Measurements from ENCODE around the gene FBN1. TPM values are rescaled to one million over a fixed set of nuclear protein-coding genes. Genes with fewer than 3 reads are reported as not detected.
A peak's percentile ranks its signal among the peaks of the same experiment; 100 is the strongest.

Gene FBN1
- total RNA-seq, 2 donors from 2014 or later = 258 to 300 TPM

DNA sequence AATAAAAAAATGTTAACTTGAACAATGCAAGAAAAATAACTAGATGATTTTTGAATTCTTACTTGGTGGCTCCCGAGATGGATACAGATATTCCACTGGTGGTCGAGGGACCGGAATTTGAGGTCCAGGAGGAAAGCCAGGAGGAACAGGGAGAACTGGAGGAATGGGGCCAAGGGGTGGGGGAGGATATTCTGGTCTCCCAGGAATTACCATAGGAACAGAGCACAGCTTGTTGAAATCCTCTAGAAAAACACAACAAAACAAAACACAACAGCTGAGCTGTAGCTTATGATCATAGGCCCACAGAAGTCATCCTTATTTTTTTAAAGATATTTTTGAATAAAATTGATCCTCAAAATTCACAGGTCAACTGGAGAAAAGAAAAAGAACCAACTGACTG lies 129.4 kb downstream of the FBN1 start:
- H3K27ac ChIP-seq = no peak overlapping the region
- H3K4me1 ChIP-seq (ENCODE audit: control insufficient read depth in 1 of 2, low read depth in 2 of 2) = peaks cover 0 to 5% of the 10 kb centered on the region in 2 donors
- H3K36me3 ChIP-seq = peaks cover 19% of the 10 kb centered on the region
- no peak for DNase-seq (ENCODE audit: low spot score)
- no peak overlapping the region for H3K4me3 ChIP-seq
- H3K27me3 ChIP-seq (replicated peaks; ENCODE audit: insufficient read depth) = no peaks in the 10 kb centered on the region
- H3K9me3 ChIP-seq = no peaks in the 10 kb centered on the region
- TF ChIP-seq, protein P1, sequence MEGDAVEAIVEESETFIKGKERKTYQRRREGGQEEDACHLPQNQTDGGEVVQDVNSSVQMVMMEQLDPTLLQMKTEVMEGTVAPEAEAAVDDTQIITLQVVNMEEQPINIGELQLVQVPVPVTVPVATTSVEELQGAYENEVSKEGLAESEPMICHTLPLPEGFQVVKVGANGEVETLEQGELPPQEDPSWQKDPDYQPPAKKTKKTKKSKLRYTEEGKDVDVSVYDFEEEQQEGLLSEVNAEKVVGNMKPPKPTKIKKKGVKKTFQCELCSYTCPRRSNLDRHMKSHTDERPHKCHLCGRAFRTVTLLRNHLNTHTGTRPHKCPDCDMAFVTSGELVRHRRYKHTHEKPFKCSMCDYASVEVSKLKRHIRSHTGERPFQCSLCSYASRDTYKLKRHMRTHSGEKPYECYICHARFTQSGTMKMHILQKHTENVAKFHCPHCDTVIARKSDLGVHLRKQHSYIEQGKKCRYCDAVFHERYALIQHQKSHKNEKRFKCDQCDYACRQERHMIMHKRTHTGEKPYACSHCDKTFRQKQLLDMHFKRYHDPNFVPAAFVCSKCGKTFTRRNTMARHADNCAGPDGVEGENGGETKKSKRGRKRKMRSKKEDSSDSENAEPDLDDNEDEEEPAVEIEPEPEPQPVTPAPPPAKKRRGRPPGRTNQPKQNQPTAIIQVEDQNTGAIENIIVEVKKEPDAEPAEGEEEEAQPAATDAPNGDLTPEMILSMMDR (IDR thresholded peaks at IDR 0.05) = no peak
- ATAC-seq (ENCODE audit: insufficient number of reproducible peaks, low FRiP score, low read depth) = no peak

DNA sequence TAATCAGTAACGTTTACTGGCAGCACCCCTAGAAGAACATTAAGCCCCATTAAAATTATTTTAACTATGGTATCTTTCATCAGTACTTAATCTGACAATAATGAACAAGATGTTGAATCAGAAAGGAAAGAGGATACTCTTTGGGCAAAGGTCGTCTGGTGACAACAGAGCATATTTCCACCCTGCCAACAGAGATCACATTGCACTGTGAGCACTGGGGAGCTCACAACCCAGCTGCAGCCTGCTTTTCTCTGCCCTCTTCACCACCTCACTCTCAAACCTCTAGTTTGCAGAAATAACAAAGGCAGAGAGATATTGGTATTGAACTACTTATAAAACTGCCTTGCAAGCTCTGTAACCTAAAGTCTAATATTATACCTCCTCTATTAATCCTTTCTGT lies 130.0 kb downstream of the FBN1 start:
- ATAC-seq (ENCODE audit: insufficient number of reproducible peaks, low FRiP score, low read depth) = no peak
- DNase-seq (ENCODE audit: low spot score) = no peak
- Histone ChIP-seq H3K4me1 (ENCODE audit: control insufficient read depth in 1 of 2, low read depth in 2 of 2) (peaks cover 4 to 11% of the 10 kb centered on the region in 2 donors), H3K36me3 (peaks cover 16% of the 10 kb centered on the region), H3K9me3 (no peaks in the 10 kb centered on the region), H3K27me3 (replicated peaks; ENCODE audit: insufficient read depth) (no peaks in the 10 kb centered on the region), H3K27ac (no peak overlapping the region), H3K4me3 (no peak overlapping the region)
- TF ChIP-seq, protein P1 (IDR thresholded peaks at IDR 0.05) = no peak

DNA sequence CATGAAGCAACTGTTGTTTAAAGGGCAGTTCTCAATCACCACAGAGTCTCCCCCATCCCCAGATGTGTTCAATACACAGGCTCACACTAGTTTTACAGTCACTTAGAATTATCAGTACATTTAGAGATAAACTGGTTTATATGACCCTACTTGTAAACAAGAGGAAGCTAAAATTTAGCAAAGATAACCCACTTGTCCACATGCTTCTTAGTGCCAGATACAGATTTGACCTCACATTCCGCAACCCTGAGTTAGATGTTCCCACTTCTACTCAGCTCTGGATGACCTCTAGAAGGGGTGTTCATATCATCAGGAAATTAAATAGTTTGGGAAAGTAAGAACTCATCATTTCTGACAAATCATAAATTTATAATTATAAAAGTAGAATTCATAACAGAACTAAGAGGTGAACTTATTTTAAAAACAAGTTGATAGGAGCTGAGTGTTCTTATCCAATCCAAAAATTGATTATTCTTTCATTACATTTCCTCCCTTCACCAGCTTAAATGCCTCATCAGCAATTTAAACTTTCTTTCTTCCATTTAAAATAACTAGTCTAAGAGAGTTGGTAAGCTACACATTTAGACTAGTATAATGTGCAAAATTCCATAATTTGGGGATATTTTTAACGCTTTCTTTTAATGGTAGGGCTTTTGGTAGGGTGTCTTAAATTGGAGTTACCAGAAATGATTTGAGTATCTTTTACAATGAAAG lies 131.2 kb downstream of the FBN1 start:
- H3K27me3 ChIP-seq (replicated peaks; ENCODE audit: insufficient read depth) = no peaks in the 10 kb centered on the region
- no peak overlapping the region for H3K4me3 ChIP-seq
- no peaks in the 10 kb centered on the region for H3K9me3 ChIP-seq
- DNase-seq (ENCODE audit: low spot score) (no peak), ATAC-seq (ENCODE audit: insufficient number of reproducible peaks, low FRiP score, low read depth) (no peak)
- TF ChIP-seq, protein P1 (IDR thresholded peaks at IDR 0.05) = no peak
- peaks cover 4 to 11% of the 10 kb centered on the region in 2 donors for H3K4me1 ChIP-seq (ENCODE audit: control insufficient read depth in 1 of 2, low read depth in 2 of 2)
- H3K27ac ChIP-seq = no peak overlapping the region
- H3K36me3 ChIP-seq = peaks cover 16% of the 10 kb centered on the region

DNA sequence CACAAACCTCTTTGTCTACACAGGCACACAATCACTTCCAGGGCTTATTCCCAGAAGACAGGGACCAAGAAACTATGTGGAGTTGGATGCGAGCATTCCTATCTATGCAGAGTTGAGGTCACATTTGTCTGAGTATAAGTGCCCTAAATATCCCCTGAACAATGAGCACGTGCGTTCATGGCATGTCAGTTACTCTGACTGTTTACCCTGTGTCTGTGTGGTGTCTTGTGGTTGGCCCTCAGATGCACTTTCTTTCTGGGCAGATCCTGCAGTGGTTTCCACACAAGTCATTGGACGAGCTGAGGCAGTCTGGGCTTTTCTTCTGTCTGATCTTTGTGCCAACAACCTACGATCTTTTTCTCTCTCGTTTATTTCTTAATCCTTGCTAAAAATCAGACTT lies 134.5 kb downstream of the FBN1 start:
- Histone ChIP-seq H3K36me3 (peaks cover 16% of the 10 kb centered on the region), H3K4me3 (no peak overlapping the region), H3K9me3 (no peaks in the 10 kb centered on the region), H3K27ac (peak overlapping the region; percentile 6 to 22), H3K27me3 (replicated peaks; ENCODE audit: insufficient read depth) (no peaks in the 10 kb centered on the region), H3K4me1 (ENCODE audit: control insufficient read depth in 1 of 2, low read depth in 2 of 2) (peaks cover 4 to 27% of the 10 kb centered on the region in 2 donors)
- TF ChIP-seq, protein P1 (IDR thresholded peaks at IDR 0.05) = no peak
- no peak for DNase-seq (ENCODE audit: low spot score)
- no peak for ATAC-seq (ENCODE audit: insufficient number of reproducible peaks, low FRiP score, low read depth)

DNA sequence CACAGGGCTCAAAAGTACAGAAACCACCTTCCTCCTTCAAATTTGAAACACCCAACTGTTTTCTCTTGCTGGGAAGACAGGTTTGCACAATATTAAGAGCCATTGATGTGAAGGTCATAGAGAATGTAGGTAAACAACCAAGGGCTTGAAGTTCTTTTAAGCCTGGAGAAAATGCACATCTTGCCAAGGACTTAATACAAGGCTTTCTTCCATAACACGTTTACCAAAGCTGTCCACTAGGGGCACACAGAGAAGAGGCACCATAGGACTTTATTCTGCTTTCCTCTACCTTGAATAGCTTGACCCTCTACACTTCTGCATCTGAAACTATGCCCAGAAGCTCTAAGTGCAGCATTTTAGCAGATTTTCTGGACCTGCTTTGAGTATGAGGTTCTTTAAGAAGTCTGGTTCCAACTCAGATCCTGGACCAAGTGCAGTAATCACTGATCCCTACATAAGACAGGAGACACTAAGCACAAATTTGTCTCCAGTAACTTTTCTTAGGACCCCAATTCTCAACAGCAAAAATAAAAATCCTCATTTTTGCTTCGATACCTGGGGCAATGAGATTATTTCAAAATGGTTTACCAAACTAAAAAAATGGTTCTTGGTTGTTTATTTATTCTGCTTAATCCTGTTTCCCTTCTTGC lies 138.0 kb downstream of the FBN1 start:
- no peak for DNase-seq (ENCODE audit: low spot score)
- H3K36me3 ChIP-seq = peaks cover 21% of the 10 kb centered on the region

More for the DNA sequence above, 138.0 kb downstream of the FBN1 start:
- Histone ChIP-seq H3K4me3 (no peak overlapping the region), H3K9me3 (no peaks in the 10 kb centered on the region), H3K27me3 (replicated peaks; ENCODE audit: insufficient read depth) (no peaks in the 10 kb centered on the region), H3K27ac (no peak overlapping the region), H3K4me1 (ENCODE audit: control insufficient read depth in 1 of 2, low read depth in 2 of 2) (peaks cover 4 to 28% of the 10 kb centered on the region in 2 donors)
- ATAC-seq (ENCODE audit: insufficient number of reproducible peaks, low FRiP score, low read depth) = peak; percentile 53
- TF ChIP-seq, protein P1 (IDR thresholded peaks at IDR 0.05) = peak; percentile 61
